Measurements from ENCODE around the gene CCDC171. TPM values are rescaled to one million over a fixed set of nuclear protein-coding genes. Genes with fewer than 3 reads are reported as not detected.
"Not testable (repeated sequence)": the region's sequence is repeated elsewhere in the genome, so short reads cannot be mapped to it uniquely, and the experiment has no call there.

Gene CCDC171
- total RNA-seq, 1 donor from 2014 or later: 5.4 TPM

- H3K9me3 Mint-ChIP-seq (ENCODE audit: unreplicated experiment): no peaks in the 10 kb centered on the region
- no peak overlapping the region for H3K27ac Mint-ChIP-seq (ENCODE audit: unreplicated experiment)
- H3K4me1 Mint-ChIP-seq (ENCODE audit: unreplicated experiment): no peaks in the 10 kb centered on the region
- no peak for TF ChIP-seq CTCF (IDR thresholded peaks at IDR 0.05)
- H3K27me3 Mint-ChIP-seq (ENCODE audit: unreplicated experiment): no peaks in the 10 kb centered on the region
- DNase-seq (ENCODE audit: extremely low spot score, unreplicated experiment): no peak
- no peak overlapping the region for H3K4me3 Mint-ChIP-seq (ENCODE audit: unreplicated experiment)
- H3K36me3 Mint-ChIP-seq (ENCODE audit: unreplicated experiment): no peaks in the 10 kb centered on the region
Measured at GRCh38 chr9:15786616-15787015, 233.8 kb downstream of the CCDC171 start.

- not testable (repeated sequence) for H3K27me3 Mint-ChIP-seq (ENCODE audit: unreplicated experiment); H3K4me3 Mint-ChIP-seq (ENCODE audit: unreplicated experiment); H3K36me3 Mint-ChIP-seq (ENCODE audit: unreplicated experiment); H3K27ac Mint-ChIP-seq (ENCODE audit: unreplicated experiment); H3K4me1 Mint-ChIP-seq (ENCODE audit: unreplicated experiment); DNase-seq (ENCODE audit: extremely low spot score, unreplicated experiment)
- peaks cover 23% of the 10 kb centered on the region for H3K9me3 Mint-ChIP-seq (ENCODE audit: unreplicated experiment)
Measured at GRCh38 chr9:15810219-15810899, 257.5 kb downstream of the CCDC171 start.

- H3K27ac Mint-ChIP-seq (ENCODE audit: unreplicated experiment): no peak overlapping the region
- H3K36me3 Mint-ChIP-seq (ENCODE audit: unreplicated experiment): peaks cover 2% of the 10 kb centered on the region
- no peaks in the 10 kb centered on the region for H3K27me3 Mint-ChIP-seq (ENCODE audit: unreplicated experiment)
- no peak for TF ChIP-seq CTCF (IDR thresholded peaks at IDR 0.05)
- peaks cover 4% of the 10 kb centered on the region for H3K9me3 Mint-ChIP-seq (ENCODE audit: unreplicated experiment)
- DNase-seq (ENCODE audit: extremely low spot score, unreplicated experiment): no peak
- H3K4me1 Mint-ChIP-seq (ENCODE audit: unreplicated experiment): no peaks in the 10 kb centered on the region
- no peak overlapping the region for H3K4me3 Mint-ChIP-seq (ENCODE audit: unreplicated experiment)
Measured at GRCh38 chr9:15813076-15813475, 260.2 kb downstream of the CCDC171 start.

- H3K4me3 Mint-ChIP-seq (ENCODE audit: unreplicated experiment): no peak overlapping the region
- no peak for DNase-seq (ENCODE audit: extremely low spot score, unreplicated experiment)
- peaks cover 4% of the 10 kb centered on the region for H3K4me1 Mint-ChIP-seq (ENCODE audit: unreplicated experiment)
- H3K9me3 Mint-ChIP-seq (ENCODE audit: unreplicated experiment): peaks cover 3% of the 10 kb centered on the region
- H3K36me3 Mint-ChIP-seq (ENCODE audit: unreplicated experiment): no peaks in the 10 kb centered on the region
- no peak overlapping the region for H3K27ac Mint-ChIP-seq (ENCODE audit: unreplicated experiment)
- peaks cover 10% of the 10 kb centered on the region for H3K27me3 Mint-ChIP-seq (ENCODE audit: unreplicated experiment)
- TF ChIP-seq CTCF (IDR thresholded peaks at IDR 0.05): no peak
Measured at GRCh38 chr9:15824310-15824709, 271.5 kb downstream of the CCDC171 start.

- DNase-seq (ENCODE audit: extremely low spot score, unreplicated experiment): no peak
- no peak for TF ChIP-seq CTCF (IDR thresholded peaks at IDR 0.05)
- peaks cover 3% of the 10 kb centered on the region for H3K27me3 Mint-ChIP-seq (ENCODE audit: unreplicated experiment)
- no peaks in the 10 kb centered on the region for H3K9me3 Mint-ChIP-seq (ENCODE audit: unreplicated experiment)
- no peaks in the 10 kb centered on the region for H3K36me3 Mint-ChIP-seq (ENCODE audit: unreplicated experiment)
- no peak overlapping the region for H3K4me3 Mint-ChIP-seq (ENCODE audit: unreplicated experiment)
- peaks cover 6% of the 10 kb centered on the region for H3K4me1 Mint-ChIP-seq (ENCODE audit: unreplicated experiment)
- no peak overlapping the region for H3K27ac Mint-ChIP-seq (ENCODE audit: unreplicated experiment)
Measured at GRCh38 chr9:15831384-15831783, 278.5 kb downstream of the CCDC171 start.

Measured in osteocyte (in vitro differentiated cells).